SHP77 (cell line): Measurements from ENCODE around the gene PDIA2.
"Not testable (repeated sequence)": the region's sequence is repeated elsewhere in the genome, so short reads cannot be mapped to it uniquely, and the experiment has no call there.

Source experiments
- DNase-seq, 2 experiments: peaks; one replicate each; lab custom pipeline; 2025; lab: John Stamatoyannopoulos, UW

The PDIA2 gene, protein sequence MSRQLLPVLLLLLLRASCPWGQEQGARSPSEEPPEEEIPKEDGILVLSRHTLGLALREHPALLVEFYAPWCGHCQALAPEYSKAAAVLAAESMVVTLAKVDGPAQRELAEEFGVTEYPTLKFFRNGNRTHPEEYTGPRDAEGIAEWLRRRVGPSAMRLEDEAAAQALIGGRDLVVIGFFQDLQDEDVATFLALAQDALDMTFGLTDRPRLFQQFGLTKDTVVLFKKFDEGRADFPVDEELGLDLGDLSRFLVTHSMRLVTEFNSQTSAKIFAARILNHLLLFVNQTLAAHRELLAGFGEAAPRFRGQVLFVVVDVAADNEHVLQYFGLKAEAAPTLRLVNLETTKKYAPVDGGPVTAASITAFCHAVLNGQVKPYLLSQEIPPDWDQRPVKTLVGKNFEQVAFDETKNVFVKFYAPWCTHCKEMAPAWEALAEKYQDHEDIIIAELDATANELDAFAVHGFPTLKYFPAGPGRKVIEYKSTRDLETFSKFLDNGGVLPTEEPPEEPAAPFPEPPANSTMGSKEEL

DNA sequence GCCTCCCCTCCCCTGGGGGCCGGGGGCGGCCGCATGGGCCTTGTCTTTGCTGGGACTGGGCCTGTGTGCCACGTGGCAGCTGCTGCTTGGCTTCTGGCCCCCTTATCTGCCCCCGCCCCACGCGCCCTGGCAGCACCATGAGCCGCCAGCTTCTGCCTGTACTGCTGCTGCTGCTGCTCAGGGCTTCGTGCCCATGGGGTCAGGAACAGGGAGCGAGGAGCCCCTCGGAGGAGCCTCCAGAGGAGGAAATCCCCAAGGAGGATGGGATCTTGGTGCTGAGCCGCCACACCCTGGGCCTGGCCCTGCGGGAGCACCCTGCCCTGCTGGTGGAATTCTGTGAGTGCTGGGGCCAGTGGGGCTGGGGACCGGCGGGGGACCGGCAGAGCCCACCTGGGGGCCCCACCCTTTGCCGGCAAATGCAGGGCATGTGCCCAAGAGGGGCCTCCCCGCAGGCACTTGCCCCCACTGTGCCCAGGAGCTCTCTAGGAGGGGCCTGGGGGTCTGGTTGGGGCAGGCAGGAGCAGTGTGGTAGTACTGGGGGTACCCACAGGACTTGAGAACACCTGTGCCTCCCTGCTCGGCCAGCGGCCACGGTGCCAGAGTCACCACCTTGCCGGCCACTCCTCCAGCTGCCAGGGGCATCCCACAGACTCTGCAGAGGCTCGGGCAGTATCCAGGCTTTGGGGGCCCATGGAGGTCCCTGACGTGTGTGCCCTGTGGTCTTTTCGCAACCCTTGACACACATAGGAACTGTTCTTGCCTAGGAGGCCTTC, at the start of gene PDIA2:
Gene PDIA2, plus strand, starts transcription at position 132 of the 773 bp plus-strand sequence. Its CDS starts 6 bp downstream, at position 138.
- no peak for DNase-seq

DNA sequence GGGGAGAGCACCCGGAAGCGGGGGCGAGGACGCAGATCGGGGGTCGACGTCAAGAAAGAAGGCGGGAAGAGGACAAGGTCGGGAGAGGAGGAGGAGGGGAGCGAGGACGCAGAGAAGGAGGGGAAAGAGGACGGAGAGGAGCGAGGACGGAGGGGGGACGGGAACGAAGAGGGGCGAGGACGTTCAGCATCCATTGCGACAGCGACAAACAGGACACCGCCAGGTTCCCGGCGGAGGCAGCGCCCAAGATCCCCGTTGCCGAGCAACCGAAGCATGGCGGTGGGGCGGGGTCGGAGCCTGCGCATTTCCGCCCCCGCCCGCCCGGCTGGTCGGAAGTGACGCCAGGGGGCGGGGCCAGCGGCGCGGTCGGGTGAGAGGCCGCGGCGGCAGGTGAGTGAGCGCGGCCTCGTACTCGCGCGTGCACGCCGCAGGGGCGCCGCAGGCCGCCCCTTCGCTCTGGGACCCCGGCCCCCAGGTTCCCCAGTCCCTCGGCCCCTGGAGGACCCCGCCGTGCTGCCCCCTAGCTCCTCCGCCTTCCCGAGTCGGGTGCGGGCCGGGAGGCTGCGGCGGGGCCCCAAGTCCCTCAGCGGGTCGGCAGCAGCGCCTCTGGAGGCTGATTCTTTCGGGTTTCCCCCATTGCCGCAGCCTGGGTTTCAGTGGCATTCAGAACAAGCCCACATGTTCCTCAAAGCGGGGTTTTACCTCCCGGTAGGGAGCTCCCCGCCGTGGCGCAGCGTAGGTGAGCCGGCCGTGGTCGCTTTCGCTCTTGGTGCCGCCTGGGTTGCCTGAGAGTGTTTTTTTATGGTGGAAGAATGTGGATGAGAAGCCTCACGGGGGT, 48.3 kb upstream of the PDIA2 start, which contains the start of gene FAM234A:
Gene FAM234A, plus strand, starts transcription at position 354 of the 838 bp plus-strand sequence. CDS start 19,593 bp downstream, outside the sequence.
- peak; percentile 91 to 93 for DNase-seq

GRCh38 chr16:239948-240277, 43.1 kb upstream of the PDIA2 start:
- DNase-seq = no peak

DNA sequence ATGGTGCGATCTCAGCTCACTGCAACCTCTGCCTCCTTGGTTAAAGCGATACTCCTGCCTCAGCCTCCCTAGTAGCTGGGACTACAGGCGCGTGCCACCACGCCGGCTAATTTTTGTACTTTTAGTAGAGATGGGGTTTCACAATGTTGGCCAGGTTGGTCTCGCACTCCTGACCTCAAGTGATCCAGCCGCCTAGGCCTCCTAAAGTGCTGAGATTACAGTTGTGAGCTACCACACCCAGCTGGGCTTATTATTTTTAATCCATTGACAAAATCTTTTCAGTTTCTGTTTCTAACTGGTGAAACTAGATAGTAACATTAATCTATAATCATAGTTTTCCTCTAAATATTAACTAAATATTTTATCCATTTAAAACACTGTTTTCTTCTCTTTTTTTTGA, 42.4 kb upstream of the PDIA2 start:
- DNase-seq = no peak

DNA sequence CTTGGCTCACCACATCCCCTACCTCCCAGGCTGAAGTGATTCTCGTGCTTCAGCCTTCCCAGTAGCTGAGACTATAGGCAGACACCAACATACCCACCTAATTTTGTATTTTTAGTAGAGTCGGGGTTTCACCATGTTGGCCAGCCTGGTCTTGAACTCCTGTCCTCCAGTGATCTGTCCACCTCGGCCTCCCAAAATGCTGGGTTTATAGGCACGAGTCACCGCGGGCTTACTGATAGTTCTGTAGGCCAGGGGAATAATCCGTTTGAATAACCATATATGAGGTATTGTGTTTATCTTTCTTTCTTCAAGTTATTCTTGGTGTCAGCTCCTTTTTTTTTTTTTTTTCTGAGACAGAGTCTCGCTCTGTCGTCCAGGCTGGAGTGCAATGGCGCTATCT, 40.7 kb upstream of the PDIA2 start:
- no peak for DNase-seq

GRCh38 chr16:243348-243747, 39.6 kb upstream of the PDIA2 start:
- no peak for DNase-seq

- no peak for DNase-seq
Measured at GRCh38 chr16:245105-245504, 37.9 kb upstream of the PDIA2 start.

DNA sequence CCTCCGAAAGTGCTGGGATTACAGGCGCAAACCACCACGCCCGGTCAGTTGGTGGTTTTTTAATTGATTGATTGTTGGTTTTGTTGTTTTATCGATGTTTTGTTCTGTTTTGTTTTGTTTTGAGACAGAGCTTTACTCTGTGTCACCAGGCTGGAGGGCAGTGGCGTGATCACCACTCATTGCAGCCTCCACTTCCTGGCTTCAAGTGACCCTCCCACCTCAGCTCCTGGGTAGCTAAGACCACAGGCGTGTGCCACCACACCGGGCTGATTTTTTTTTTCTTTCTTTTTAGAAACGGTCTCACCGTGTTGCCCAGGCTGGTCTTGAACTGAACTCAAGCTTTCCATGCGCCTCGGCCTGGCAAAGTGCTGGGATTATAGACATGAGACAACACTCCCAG, 35.9 kb upstream of the PDIA2 start:
- DNase-seq = no peak

DNA sequence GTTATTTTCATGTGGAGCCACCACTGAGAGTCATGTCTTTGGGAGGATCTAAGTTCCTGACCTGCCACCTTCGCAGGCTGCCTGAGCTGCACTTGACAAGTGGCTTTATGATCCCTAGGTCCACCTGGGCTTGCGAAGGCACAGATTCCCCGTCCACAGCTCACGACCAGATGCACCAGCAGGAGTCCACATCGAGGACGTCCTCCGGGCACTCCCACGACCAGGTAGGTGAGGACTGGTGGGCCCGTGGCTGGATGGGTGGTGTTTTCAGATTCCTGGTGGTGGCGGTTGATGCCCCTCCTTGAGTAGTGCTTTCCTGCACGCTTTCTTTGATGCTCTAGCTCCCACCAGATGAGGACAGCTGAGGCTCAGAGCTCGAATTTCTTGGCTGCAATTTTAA, 33.5 kb upstream of the PDIA2 start:
- DNase-seq = no peak

DNA sequence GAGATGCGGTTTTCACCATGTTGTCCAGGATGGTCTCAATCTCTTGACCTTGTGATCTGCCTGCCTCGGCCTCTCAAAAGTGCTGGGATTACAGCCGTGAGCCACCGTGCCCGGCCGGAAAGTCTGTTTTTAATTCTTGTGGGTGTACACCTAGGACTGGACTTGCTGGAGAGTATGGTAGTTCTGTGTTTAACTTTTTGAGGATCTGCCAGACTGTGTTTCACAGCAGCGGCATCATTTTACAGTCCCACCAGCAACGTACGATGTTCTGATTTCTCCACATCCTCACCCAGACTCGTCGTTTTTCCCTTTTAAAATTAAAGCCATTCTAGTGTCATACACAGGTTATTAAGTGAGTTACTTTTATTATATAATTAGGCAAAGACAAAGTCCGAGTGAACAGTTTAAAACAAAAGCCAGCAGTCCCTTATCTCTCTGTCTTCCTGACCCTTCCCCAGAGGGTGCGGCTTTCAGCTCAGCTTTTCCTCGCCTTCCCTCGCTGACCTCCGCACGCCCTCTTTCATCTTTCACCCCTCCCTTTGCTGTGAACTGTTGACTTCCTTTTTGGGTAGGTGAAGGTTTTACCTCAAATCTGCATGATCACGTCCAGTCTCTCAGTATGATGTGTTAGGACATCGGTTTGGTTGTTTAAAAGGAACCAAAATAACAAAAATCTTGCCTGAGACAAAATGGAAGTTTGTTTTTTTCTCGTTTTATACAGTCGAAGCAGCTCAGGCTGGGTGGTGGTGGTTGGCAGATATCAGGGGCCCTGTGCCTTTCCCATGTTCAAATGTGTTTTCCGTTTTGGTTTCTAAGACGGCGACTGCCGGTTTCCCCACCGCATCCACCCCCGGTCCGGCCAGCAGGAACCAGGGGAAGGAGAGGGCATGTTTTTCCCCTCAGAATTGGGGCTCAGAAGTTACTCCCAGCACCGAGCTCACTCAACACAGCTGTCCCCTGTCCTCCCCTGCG, 30.3 kb upstream of the PDIA2 start:
- no peak for DNase-seq

GRCh38 chr16:253833-254232, 29.1 kb upstream of the PDIA2 start:
- no peak for DNase-seq

- DNase-seq = no peak
Measured at GRCh38 chr16:254461-254860, 28.5 kb upstream of the PDIA2 start.

DNA sequence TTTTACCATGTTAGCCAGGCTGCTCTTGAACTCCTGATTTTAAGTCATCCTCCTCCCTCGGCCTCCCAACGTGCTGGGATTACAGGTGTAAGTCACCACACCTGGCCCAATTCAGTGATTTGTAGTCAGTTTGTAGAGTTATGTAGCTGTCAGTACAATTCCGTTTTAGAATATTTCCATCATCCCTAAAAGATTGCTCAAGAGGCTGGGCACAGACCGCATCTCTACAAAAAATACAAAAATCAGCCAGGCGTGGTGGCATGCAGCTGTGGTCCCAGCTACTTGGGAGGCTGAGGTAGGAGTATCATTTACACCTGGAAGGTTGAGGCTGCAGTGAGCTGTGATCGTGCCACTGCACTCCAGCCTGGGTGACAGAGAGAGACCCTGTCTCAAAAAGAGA, 27.8 kb upstream of the PDIA2 start:
- DNase-seq = no peak

DNA sequence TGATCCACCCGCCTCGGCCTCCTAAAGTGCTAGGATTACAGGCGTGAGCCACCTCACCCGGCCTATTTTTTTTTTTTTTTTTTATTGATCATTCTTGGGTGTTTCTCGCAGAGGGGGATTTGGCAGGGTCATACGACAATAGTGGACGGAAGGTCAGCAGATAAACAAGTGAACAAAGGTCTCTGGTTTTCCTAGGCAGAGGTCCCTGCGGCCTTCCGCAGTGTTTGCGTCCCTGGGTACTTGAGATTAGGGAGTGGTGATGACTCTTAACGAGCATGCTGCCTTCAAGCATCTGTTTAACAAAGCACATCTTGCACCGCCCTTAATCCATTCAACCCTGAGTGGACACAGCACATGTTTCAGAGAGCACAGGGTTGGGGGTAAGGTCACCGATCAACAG, 24.9 kb upstream of the PDIA2 start:
- not testable (repeated sequence) for DNase-seq

- no peak for DNase-seq
Measured at GRCh38 chr16:259226-259625, 23.7 kb upstream of the PDIA2 start.

GRCh38 chr16:259814-260253, 23.1 kb upstream of the PDIA2 start:
- no peak for DNase-seq

- no peak for DNase-seq
Measured at GRCh38 chr16:260326-260725, 22.6 kb upstream of the PDIA2 start.

GRCh38 chr16:261031-261691, 21.8 kb upstream of the PDIA2 start:
- no peak for DNase-seq

DNA sequence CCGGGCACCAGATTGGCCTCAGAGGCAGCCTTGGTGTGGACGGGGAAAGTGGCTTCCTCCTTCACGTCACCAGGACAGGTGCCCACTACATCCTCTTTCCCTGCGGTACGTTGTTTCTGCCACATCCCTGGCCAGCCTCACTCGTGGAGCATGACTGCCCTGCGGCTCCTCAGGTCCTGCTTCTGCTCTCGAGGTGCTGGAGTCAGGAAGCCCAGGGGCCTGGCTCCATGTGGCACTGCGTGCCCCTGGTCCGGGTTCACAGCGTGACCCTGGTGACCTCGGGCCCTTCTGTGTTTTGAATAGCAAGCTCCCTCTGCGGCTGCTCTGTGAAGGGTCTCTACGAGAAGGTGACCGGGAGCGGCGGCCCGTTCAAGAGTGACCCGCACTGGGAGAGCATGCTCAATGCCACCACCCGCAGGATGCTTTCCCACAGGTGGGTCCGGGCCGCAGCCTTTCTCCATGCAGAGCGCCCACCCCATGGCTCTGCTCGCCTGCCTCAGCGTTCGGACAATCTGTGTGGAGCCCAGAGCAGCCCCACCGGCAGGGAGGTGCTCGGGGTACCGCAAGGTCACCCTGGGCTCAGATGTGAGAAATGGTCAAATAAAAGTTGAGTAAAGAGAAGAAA, 20.7 kb upstream of the PDIA2 start:
- DNase-seq = no peak
